ENCODE results near the gene HLF. TPM values are rescaled to one million over a fixed set of nuclear protein-coding genes. Genes with fewer than 3 reads are reported as not detected.

Gene HLF
- total RNA-seq, 2 donors from 2014 or later, result 0.69 to 3.0 TPM

DNA sequence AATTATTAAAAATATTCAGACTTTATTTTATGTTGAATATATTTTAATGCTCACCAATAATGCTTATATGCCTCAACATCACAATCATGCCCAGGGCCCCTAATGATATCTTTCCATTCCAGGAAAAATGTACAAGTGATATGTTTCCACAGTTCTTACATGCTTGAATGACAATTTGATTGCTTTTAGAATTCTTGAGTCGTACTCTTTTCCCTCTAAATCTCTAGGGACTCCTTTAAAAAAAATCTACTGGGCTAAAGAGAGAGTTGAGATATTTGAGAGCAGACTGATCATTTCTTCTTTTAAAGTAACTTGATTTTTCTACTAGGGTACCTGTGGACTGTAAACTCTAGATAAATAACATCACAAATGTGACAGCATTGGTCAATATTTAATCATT lies 18.2 kb upstream of the HLF start:
- H3K9ac ChIP-seq (ENCODE audit: low read depth in 2 of 2, low read length in 2 of 2), result no peak overlapping the region
- TF ChIP-seq, protein P1, sequence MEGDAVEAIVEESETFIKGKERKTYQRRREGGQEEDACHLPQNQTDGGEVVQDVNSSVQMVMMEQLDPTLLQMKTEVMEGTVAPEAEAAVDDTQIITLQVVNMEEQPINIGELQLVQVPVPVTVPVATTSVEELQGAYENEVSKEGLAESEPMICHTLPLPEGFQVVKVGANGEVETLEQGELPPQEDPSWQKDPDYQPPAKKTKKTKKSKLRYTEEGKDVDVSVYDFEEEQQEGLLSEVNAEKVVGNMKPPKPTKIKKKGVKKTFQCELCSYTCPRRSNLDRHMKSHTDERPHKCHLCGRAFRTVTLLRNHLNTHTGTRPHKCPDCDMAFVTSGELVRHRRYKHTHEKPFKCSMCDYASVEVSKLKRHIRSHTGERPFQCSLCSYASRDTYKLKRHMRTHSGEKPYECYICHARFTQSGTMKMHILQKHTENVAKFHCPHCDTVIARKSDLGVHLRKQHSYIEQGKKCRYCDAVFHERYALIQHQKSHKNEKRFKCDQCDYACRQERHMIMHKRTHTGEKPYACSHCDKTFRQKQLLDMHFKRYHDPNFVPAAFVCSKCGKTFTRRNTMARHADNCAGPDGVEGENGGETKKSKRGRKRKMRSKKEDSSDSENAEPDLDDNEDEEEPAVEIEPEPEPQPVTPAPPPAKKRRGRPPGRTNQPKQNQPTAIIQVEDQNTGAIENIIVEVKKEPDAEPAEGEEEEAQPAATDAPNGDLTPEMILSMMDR (IDR thresholded peaks at IDR 0.05), result no peak
- intact Hi-C loops (cut with DNase I), result no loop called here
- H3K4me1 ChIP-seq, result no peaks in the 10 kb centered on the region
- no peaks in the 10 kb centered on the region for H3K27me3 ChIP-seq
- H3K4me3 ChIP-seq, result no peak overlapping the region
- no peak for DNase-seq
- H3K27ac ChIP-seq, result no peak overlapping the region
- H3K36me3 ChIP-seq, result no peaks in the 10 kb centered on the region
- H3K9me3 ChIP-seq, result no peaks in the 10 kb centered on the region

DNA sequence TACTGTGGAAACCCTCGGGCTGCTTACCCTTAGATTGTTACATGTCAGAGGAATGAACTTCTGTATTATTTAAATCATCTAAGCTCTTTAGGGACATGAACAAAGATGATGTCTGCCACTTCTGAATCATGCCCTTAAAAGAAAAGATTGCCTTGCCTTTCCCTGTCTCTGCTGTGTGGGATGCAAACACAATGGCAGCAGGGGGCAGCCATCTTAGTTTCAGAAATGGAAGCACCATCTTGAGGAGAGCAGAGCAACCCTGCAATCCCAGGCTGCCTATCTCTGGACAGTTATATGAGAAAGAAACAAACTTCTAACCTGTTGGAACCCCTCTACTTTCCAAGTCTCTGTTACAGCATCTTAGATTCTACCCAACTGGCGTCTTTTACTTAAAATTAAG lies 16.7 kb upstream of the HLF start:
- H3K27me3 ChIP-seq, result no peaks in the 10 kb centered on the region
- H3K4me3 ChIP-seq, result no peak overlapping the region
- intact Hi-C loops (cut with DNase I), result no loop called here

DNA sequence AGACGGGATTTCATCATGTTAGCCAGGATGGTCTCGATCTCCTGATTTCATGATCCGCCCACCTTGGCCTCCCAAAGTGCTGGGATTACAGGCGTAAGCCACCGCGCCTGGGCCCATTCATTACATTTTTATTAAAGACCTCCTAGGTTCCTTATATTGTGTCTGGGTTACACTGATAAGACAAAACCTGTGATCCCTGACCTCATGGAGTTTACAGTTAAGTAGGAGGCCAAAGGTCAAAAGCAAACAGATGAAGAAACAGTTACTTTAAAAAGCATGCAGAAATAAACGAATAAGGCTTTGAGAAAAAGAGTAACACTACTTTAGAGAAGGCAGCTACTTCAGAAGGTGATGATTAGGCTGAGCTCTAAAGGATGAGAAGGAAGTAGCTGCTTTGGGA lies 14.9 kb upstream of the HLF start:
- intact Hi-C loops (cut with DNase I), result no loop called here
- H3K4me1 ChIP-seq, result no peaks in the 10 kb centered on the region
- H3K27me3 ChIP-seq, result no peaks in the 10 kb centered on the region
- H3K9me3 ChIP-seq, result no peaks in the 10 kb centered on the region
- TF ChIP-seq, protein P1 (IDR thresholded peaks at IDR 0.05), result no peak
- no peak for DNase-seq
- H3K27ac ChIP-seq, result no peak overlapping the region
- H3K9ac ChIP-seq (ENCODE audit: low read depth in 2 of 2, low read length in 2 of 2), result no peak overlapping the region
- no peak overlapping the region for H3K4me3 ChIP-seq
- no peaks in the 10 kb centered on the region for H3K36me3 ChIP-seq

More for the DNA sequence above, 16.7 kb upstream of the HLF start:
- Histone ChIP-seq H3K9ac (ENCODE audit: low read depth in 2 of 2, low read length in 2 of 2) (no peak overlapping the region), H3K4me1 (no peaks in the 10 kb centered on the region), H3K27ac (no peak overlapping the region), H3K36me3 (no peaks in the 10 kb centered on the region), H3K9me3 (no peaks in the 10 kb centered on the region)
- TF ChIP-seq, protein P1 (IDR thresholded peaks at IDR 0.05), result no peak
- DNase-seq, result no peak

DNA sequence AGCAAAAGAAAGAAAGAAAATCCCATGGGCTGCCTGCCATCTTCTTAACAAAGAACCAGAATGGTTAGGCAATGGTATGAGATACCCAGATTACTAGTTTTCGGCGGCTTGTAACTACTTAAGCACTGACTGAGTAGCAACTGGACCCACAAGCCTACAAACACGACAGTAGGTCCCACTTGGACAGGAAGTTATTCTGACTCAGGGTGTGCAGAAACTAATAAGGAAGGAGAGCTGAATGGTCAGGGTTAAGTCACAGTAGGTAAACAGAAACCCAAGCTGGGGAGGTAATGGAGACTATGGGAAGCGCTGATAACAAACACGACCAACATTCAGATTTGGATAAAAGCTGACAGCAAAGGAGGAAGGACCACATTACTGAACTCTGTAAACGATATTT lies 10.4 kb upstream of the HLF start:
- no peak overlapping the region for H3K27ac ChIP-seq
- TF ChIP-seq, protein P1 (IDR thresholded peaks at IDR 0.05), result no peak
- no peaks in the 10 kb centered on the region for H3K27me3 ChIP-seq
- no peak overlapping the region for H3K4me3 ChIP-seq
- H3K36me3 ChIP-seq, result no peaks in the 10 kb centered on the region
- no peaks in the 10 kb centered on the region for H3K9me3 ChIP-seq
- no peak for DNase-seq
- intact Hi-C loops (cut with DNase I), result no loop called here
- H3K4me1 ChIP-seq, result no peaks in the 10 kb centered on the region
- H3K9ac ChIP-seq (ENCODE audit: low read depth in 2 of 2, low read length in 2 of 2), result no peak overlapping the region

DNA sequence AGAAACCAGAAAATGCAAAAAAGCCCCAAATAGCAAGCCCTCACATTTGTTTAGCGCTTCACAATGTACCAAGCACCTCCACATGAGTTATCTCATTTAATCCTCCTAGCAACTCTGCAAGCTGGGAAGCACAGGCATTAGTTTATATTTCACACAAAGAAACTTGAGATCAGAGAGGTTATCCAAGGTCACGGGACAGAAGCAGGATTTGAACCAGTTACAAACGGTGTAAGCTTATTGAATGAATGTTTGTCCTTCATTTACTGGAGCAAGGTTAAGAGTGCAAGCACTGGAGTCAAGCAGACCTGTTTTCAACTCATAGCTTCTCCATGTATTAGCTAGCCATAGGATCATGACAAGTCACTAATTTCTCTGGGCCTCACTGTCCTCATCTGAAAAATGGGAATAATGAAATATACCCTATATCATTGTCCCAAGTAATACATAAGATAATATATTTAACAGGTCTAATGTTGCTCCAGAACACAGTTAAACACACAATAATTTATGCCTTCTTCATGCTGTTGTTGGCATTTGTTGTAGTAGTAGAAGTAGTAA lies 6.1 kb upstream of the HLF start:
- Histone ChIP-seq H3K27ac (no peak overlapping the region), H3K36me3 (no peaks in the 10 kb centered on the region), H3K4me3 (no peak overlapping the region), H3K4me1 (no peaks in the 10 kb centered on the region), H3K27me3 (peaks cover 7% of the 10 kb centered on the region), H3K9me3 (no peaks in the 10 kb centered on the region), H3K9ac (ENCODE audit: low read depth in 2 of 2, low read length in 2 of 2) (no peak overlapping the region)
- no peak for DNase-seq
- TF ChIP-seq, protein P1 (IDR thresholded peaks at IDR 0.05), result no peak
- intact Hi-C loops (cut with DNase I), result no loop called here

Measured in colonic mucosa (tissue), 4 donors.